Stimulated activated naive CD8-positive, alpha-beta T cell treated with anti-CD3 and anti-CD28 coated beads, Interleukin-15, Interleukin-2, amounts not matched to agents 100 U/mL and 50 U/mL, for 24 hours (primary cell): ENCODE results near the gene FNDC5.

ENCODE experiments used
- ATAC-seq: fragments of 150-1000 bp; cut with Tn5 transposase; one replicate; pipeline ENCODE4 v1.10.0; 2021
- DNase-seq: peaks from one replicate; pipeline ENCODE4 v3.0.0; 2021

Gene FNDC5

DNA sequence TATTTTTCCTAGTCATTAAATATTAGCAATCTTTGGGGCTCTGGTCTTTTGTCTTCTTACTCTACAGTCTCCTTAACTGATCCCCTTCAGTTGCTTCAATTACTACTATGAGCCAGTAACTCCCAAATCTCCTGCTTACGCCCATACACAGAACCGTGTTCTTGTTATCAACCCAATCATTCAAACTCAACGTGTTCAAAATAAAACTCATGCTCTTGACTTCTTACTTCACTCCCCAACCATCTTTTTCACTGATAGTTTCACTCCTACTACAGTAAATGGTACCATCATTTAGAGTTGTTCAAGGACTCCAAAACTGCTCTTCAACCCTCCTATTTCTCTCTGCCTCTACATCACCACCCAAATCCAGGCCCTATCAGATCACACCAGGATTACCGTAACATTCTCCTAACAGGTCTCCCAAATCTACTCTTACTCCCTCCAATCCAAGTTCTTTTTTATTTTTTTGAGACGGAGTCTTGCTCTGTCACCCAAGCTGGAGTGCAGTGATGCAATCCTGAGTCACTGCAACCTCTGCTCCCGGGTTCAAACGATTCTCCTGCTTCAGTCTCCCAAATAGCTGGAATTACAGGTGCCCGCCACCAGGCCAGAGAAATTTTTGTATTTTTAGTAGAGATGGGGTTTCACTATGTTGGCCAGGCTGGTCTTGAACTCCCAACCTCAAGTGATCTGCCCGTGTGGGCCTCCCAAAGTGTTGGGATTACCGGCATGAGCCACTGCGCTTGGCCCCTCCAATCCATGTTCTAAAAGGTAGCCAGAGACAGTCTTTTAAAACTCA, 56.6 kb downstream of the FNDC5 start:
- DNase-seq (no peak), ATAC-seq (no peak)
